Brain pericyte (primary cell): ENCODE measurements around the gene HOPX.
"Not testable (repeated sequence)": the region's sequence is repeated elsewhere in the genome, so short reads cannot be mapped to it uniquely, and the experiment has no call there.

ENCODE experiments used
- DNase-seq: peaks from one replicate; pipeline ENCODE4 v3.0.0-alpha.2; 2012; ENCODE audit warnings: low read depth, low spot score

The HOPX gene

GRCh38 chr4:56655209-56655626, 25.9 kb downstream of the HOPX start:
- DNase-seq = no peak

- no peak for DNase-seq
Measured at GRCh38 chr4:56654238-56654632, 26.9 kb downstream of the HOPX start.

- DNase-seq = no peak
Measured at GRCh38 chr4:56653461-56654237, 27.4 kb downstream of the HOPX start.

- DNase-seq = no peak
Measured at GRCh38 chr4:56652196-56652595, 28.9 kb downstream of the HOPX start.

- DNase-seq = no peak
Measured at GRCh38 chr4:56651056-56651350, 30.1 kb downstream of the HOPX start.

GRCh38 chr4:56650262-56651055, 30.6 kb downstream of the HOPX start:
- DNase-seq = no peak

GRCh38 chr4:56649445-56650261, 31.4 kb downstream of the HOPX start:
- DNase-seq = no peak

GRCh38 chr4:56648824-56649151, 32.3 kb downstream of the HOPX start:
- no peak for DNase-seq

GRCh38 chr4:56648021-56648823, 32.9 kb downstream of the HOPX start:
- DNase-seq = no peak

- no peak for DNase-seq
Measured at GRCh38 chr4:56646341-56646740, 34.8 kb downstream of the HOPX start.

- DNase-seq = no peak
Measured at GRCh38 chr4:56643596-56643995, 37.5 kb downstream of the HOPX start.

- DNase-seq = no peak
Measured at GRCh38 chr4:56641494-56642051, 39.5 kb downstream of the HOPX start.

GRCh38 chr4:56640621-56641493, 40.2 kb downstream of the HOPX start:
- no peak for DNase-seq

- no peak for DNase-seq
Measured at GRCh38 chr4:56637791-56638190, 43.3 kb downstream of the HOPX start.

GRCh38 chr4:56637154-56637553, 43.9 kb downstream of the HOPX start:
- DNase-seq = no peak

GRCh38 chr4:56634954-56635353, 46.1 kb downstream of the HOPX start:
- not testable (repeated sequence) for DNase-seq

- no peak for DNase-seq
Measured at GRCh38 chr4:56633486-56633885, 47.6 kb downstream of the HOPX start.

- DNase-seq = no peak
Measured at GRCh38 chr4:56630876-56631666, 50.0 kb downstream of the HOPX start.

- no peak for DNase-seq
Measured at GRCh38 chr4:56628592-56628991, 52.5 kb downstream of the HOPX start.

- DNase-seq = no peak
Measured at GRCh38 chr4:56627985-56628384, 53.1 kb downstream of the HOPX start.
